SH-SY5Y (cell line): ENCODE measurements around the gene KCNK18.

Experiments
- GATA2 ChIP-seq: IDR thresholded peaks from 2 replicates; pipeline ENCODE4 v1.6.1; 2011; ENCODE audit warnings: mild to moderate bottlenecking, low read depth, low read length
- GATA3 ChIP-seq: IDR thresholded peaks from 2 replicates; pipeline ENCODE4 v1.6.1; 2011; ENCODE audit warnings: low read depth, mild to moderate bottlenecking, low read length, moderate library complexity

GRCh38 chr10:117212176-117212575, 14.9 kb downstream of the KCNK18 start:
- TF ChIP-seq GATA2 (no peak), GATA3 (no peak)
